HG03432 (cell line): ENCODE measurements around the gene CRNN.

Source experiments
- ATAC-seq: cut with Tn5 transposase; IDR thresholded peaks from one replicate; pipeline ENCODE4 v1.9.1; 2021; ENCODE audit warnings: mild to moderate bottlenecking, moderate library complexity; ENCODE audit not compliant: unreplicated experiment

Gene CRNN

DNA sequence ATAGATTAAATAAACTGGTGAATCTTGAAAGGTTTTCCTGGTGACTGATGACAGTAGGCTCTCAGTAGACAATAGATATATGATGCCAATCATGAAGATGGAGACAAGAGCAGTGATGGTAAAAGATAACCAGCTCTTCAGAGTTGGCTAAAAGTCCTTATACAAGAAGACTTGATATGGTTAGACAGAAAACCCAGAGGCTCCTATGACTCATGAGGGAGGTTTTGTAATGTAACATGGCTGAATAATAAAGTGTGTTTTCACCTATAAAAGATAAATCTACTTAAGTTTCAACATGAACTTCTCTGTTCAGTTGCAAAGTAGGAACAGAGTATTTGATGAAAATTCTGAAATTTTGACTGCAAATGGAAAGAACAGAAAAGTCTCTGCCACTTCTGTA is 12.7 kb upstream of the CRNN start:
- ATAC-seq: no peak

DNA sequence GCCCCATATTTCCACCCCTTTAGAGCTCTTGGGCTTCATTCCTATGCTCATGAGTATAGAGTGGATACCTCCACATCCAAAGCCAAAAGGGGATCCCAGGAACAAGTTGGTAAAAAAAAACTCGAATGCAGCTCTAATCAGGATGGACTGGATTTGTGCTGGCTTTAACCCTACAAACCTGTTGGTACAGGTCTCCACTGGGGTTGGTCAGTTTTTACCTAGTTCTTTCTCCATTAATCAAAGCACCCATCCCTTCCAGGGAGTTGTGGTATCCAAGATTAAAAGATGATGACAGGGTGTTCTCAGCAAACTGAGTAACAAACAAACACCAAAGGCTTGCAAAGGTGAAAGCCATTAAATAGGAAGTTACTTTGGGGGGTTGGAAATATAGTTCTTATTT is 5.9 kb upstream of the CRNN start:
- no peak for ATAC-seq

- no peak for ATAC-seq
These were observed 1.6 kb upstream of the CRNN start for GRCh38 chr1:152415454-152416227.

DNA sequence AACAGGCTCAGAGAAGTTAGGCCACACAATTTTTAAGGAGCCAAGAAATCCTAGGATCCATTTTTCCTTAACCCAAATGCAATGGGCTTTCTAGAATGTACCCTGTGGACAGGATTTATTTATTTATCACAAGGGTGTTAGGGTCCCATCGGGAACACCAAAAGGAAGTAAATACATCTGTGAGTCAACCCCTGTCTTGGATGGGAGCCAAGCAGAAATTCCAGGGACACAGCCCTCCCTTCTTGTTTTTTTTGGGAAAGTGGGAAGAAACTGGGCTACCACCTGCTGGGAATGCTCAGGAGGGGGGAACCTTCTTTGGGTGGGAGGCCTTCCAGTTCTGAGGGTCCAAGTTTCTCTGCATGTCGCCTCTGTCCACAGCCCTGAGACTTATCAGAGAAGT is 1.3 kb downstream of the CRNN start:
- ATAC-seq: no peak

- no peak for ATAC-seq
These were observed 2.9 kb downstream of the CRNN start for GRCh38 chr1:152411134-152411533.

DNA sequence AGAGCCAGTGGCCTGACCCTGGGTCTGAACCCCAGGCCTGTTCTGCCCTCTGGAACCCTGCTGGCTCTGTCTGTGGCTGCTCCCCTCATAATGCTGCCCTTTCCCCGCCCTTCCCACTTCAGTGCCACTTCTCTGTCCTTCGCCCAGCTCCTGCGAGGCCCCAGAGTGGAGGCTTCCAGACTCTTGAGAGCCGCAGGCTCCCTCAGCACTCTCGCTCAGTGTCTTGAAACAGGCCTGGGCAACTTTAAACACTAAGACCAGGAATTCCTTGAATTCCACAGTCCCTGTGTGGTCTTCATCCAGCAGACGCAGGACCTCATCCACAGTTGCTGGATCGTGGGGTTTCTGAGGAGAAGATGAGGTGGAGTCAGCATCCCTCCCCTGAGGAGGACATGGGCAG is 3.5 kb downstream of the CRNN start:
- no peak for ATAC-seq

- ATAC-seq: no peak
These were observed 4.0 kb downstream of the CRNN start for GRCh38 chr1:152410028-152410427.

GRCh38 chr1:152408664-152409063 is 5.4 kb downstream of the CRNN start:
- ATAC-seq: no peak

DNA sequence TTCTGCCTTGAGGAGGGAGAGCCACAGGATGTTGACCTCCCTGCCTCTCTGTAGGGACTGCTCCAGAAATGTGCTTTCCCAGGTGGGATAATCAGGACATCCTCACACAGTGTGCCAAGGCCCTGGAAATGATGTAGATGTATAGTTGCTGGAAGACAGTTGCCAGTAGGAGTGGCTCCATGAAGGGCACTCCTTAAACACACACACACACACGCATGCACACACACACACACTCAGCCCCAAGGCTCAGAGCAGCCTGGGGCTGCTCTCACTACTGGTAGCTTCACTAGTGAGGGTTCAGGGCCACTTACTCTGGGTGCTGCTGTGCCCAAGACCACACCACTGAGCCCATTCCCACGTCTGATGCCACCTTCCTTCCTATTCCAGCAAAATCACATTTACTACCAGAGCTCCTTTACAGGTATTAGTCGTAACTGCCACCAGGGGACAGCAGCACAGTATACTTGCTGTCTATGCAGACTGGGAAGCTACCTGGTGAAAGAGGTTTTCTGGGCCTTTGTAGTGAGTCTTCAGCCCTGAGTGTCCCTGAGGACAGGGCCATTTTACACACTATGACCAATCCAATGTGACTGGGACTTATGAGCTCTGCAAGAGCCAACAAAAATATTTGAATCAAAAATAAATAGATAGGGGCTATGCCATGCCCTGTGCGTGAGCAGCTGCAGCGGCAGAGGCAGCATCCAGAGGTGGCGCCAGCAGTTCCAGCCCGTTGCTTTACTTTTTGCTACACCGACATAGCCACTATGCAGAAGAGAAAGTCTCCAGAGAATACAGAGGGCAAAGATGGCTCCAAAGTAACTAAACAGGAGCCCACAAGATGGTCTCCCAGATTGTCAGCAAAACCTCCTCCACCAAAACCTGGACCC is 15.0 kb downstream of the CRNN start:
- ATAC-seq: no peak

- no peak for ATAC-seq
These were observed 16.6 kb downstream of the CRNN start for GRCh38 chr1:152397474-152397873.

DNA sequence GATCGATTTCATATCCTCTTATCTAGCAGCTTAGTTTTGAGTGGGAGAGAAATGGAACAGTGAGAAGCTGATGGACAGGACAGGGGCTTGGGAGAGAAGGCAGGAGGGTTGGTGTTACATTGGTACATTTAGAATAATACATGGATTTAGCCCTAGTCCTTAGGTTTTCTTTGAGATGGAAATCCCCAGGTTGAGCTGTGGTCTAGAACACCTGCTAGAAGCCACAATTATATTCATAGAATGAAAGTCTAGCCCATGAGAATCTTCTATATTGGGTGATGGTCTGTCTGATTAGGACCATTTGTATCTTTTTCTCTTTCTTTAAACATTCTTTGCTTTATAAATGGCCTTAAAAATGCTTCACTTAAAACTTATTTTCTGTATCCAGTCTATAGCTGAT is 19.9 kb downstream of the CRNN start:
- ATAC-seq: no peak

- no peak for ATAC-seq
These were observed 21.2 kb downstream of the CRNN start for GRCh38 chr1:152392909-152393308.

GRCh38 chr1:152388889-152389288 is 25.2 kb downstream of the CRNN start:
- ATAC-seq: no peak

- ATAC-seq: no peak
These were observed 27.1 kb downstream of the CRNN start for GRCh38 chr1:152386940-152387339.

DNA sequence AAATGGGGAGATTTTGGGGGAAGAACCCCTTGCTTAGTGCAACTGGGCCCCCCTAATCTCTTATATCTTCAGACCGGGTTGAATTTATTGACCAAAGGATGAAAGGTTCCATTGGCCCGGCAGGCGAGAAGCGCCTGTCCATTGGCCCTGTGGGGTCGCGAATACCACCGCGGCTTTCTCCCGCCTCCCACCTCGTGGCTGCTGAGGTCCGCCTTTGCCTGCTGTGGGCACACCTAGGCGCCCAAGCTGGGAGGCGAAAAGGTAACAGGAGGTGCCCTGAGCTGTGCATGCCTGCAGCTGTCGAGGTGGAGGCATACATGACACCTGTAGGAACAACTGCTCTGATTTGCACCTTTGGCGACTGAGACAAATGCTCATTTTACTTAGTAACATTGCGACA is 33.1 kb downstream of the CRNN start:
- no peak for ATAC-seq

GRCh38 chr1:152374451-152374850 is 39.6 kb downstream of the CRNN start:
- no peak for ATAC-seq

DNA sequence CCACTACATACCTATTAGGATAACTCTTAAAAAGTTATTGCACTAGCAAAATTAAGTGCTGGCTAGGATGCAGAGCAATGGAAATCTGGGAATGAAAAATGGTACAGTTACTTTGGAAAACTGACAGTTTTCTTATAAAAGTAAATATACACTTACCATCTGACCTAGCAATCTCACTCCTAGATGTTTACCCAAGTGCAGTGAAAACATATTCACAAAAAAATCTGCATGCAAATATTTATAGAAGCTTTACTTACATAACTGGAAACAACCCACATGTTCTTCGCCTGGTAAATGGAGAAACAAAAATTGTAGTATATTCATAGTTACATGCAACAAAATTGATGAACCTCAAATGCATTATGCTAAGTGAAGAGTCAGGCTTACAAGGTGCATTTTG is 41.4 kb downstream of the CRNN start:
- no peak for ATAC-seq

- no peak for ATAC-seq
These were observed 46.6 kb downstream of the CRNN start for GRCh38 chr1:152367436-152367835.

DNA sequence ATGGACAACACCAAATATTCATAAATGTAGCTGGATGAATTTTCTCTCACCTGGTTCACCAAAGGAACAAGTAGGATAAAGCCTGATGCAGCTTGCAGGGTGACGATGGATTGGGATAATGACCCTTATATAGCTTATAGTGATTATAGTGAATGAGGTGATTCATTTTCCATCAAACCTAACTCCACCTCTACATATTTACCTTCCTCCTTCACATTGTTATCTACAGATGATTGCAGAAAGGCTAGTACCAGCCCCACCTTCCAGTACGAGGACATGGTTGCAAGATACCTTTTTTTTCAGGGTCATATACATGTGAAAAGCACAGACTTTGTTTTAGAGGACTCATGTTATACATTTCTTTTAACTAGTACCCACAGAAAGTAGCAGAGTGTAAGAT is 54.2 kb downstream of the CRNN start, which contains the start of gene FLG2:
Gene FLG2, minus strand, starts transcription at position 101 of the 400 bp plus-strand sequence. CDS start 1,122 bp downstream, outside the sequence.
- ATAC-seq: no peak
